ENCODE results near the gene SLC48A1.

SLC48A1 gene

GRCh38 chr12:47744005-47744651 lies 28.9 kb upstream of the SLC48A1 start:
- DNase-seq (ENCODE audit: low read depth in 2 of 2): peak in 1 of 2 donors; percentile 44

- no peak for DNase-seq (ENCODE audit: low read depth in 2 of 2)
Measured at GRCh38 chr12:47744778-47745436, 28.1 kb upstream of the SLC48A1 start.

DNA sequence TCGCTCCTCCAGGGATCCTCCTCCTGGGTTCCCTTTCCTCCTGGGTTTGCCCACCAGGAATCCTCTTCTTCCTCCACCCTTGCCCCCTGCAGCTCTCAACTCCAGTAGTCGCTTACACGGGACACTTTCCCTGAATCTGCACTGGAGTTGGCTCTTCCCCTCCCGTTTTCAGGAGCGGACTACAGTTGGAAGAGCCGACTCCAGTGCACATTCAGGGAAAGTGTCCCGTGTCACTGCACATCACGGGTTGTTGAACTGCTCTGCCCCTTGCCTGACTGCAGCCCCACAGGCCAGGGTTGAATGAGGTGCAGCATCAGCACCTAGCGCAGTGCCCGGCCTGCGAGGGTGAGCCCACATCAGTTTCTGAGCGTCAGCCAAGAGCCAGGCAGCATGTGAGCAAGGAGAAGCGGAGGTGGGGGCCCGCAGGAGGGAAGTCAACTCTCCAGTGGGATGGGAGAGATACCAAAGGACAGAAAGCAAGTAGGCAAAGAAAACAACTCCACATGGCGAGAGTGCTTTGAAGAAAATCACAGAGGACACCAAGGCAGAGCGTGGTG lies 27.5 kb upstream of the SLC48A1 start:
- DNase-seq (ENCODE audit: low read depth in 2 of 2): no peak

DNA sequence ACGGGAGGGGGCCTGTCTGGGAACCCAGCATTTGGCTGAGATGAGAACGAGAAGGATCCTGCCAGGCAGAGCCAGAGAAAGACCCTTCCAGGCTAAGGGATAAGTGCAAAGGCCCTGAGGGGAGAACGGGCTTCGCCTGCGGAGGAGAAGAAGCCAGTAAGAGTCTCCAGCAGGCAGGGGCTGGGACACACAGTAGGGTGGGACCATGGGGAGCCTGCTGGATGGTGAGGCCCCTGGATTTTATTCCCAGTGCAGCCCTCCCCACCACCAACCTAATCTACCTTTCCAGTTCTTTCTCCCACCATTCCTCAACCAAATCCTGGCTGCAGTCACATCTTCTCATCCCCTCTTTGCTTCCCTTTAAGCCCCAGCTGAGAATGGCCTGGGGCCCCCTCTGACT lies 27.0 kb upstream of the SLC48A1 start:
- no peak for DNase-seq (ENCODE audit: low read depth in 2 of 2)

DNA sequence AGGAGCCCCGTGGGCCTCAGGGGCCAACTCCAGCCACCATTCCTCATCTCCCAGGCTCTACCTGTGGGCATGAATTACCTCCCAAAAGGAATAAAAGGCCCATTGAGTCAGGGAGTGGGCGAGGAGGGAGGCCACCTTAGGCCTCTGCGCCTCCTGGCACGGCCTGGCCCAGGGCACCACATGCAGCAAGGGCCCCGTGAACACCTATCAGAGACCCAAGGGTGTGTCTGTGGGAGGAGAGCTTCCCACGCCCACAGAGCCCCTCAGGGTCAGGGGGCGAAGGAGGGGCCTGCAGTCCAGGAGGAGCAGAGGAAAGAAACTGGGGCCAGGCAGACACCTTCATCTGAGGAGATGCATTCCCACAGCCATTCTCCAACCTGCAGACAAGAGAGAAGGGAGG lies 26.5 kb upstream of the SLC48A1 start:
- DNase-seq (ENCODE audit: low read depth in 2 of 2): no peak

DNA sequence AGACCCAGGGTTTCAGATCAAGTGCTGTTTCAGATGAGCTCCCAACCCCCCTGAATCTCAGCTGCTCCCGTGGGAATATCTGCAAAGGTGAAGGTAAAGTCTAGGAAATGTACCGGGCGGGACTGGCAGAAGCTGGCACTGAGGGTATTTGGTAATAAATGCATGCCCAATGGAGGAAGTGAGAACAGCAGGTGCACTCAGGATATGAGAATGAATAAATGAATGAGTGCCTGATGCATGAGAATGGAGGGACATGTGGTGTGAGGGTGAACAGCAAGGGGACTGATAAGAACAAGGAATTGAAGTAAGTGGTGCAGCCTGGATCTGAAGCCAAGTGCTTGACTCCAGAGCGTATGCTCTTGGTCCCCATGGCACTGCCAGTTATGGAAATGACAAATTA lies 25.9 kb upstream of the SLC48A1 start:
- DNase-seq (ENCODE audit: low read depth in 2 of 2): no peak

GRCh38 chr12:47747596-47748506 lies 25.2 kb upstream of the SLC48A1 start:
- DNase-seq (ENCODE audit: low read depth in 2 of 2): no peak

GRCh38 chr12:47748507-47748828 lies 24.6 kb upstream of the SLC48A1 start:
- no peak for DNase-seq (ENCODE audit: low read depth in 2 of 2)

DNA sequence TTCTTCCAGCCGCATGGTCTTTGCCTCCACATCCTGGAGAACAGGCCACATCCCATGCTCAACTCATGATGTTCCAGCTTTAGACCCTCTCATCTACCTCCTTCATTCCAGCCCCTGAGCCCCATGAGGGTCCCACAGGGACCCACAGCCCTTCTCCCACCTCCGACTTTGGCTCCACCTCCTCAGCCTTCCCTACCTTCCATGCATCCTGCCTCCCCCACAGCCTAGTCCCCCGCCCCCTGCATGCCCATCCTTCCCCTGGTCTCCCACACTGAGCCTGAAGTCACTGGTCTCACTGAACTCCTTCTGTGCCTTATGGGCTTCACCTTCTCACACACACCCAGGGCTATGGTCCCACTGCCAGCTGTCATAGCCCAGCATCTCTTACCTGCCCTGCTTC lies 24.1 kb upstream of the SLC48A1 start:
- DNase-seq (ENCODE audit: low read depth in 2 of 2): no peak

DNA sequence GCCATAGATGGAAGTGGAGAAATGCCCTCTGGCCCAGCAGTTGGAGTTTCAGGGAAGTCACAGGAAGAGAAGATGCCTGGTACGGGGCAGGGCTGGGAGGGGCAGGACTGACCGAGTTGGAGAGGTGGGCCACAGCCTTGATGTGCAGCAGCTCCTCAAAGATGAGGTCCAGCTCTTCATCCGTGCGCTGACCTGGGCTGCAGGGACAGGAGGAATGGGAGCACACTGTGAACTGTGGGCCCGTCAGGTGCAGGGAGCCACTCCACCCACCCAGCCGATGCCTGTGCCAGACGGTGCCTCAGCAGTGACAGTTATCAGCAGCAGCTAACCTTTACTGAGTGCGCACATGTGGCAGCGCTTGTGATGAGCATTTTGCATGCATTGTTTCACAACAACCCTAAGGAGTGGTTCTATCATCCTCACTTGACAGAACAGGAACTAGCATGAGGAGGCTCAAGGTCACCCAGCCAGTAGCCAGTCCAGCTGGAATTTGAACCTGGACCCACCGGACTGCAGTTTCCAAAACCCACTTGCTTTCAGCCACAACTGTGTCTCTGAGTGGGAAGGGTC lies 22.7 kb upstream of the SLC48A1 start:
- no peak for DNase-seq (ENCODE audit: low read depth in 2 of 2)

DNA sequence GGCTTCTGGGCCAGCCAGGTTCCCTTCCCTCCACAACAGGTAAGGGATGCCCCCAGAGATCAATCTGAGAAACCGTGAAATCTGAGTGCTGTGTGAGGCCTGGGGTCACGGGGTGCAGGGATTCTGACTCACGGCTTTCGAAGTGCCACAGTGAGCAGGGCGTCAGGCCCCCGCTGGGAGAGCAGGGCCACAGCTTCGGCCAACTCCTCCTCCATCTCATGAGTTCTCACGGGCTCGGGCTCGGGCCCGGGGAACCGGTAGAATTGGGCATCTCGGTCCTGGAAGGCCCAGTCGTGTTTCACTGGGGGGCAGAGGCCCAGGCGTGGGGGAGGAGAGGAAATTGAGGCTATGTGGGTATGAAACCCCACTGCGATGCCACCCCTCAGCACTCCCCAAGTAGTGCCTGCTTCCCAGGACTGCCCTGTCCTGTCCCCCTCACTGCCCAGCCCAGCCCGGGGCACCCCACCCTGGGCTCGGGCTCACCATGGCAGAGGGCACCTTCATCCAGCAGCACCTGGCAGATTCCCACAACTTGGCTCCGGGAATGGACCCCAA lies 22.0 kb upstream of the SLC48A1 start:
- no peak for DNase-seq (ENCODE audit: low read depth in 2 of 2)

GRCh38 chr12:47751561-47751960 lies 21.5 kb upstream of the SLC48A1 start:
- no peak for DNase-seq (ENCODE audit: low read depth in 2 of 2)

GRCh38 chr12:47752121-47752520 lies 20.9 kb upstream of the SLC48A1 start:
- no peak for DNase-seq (ENCODE audit: low read depth in 2 of 2)

DNA sequence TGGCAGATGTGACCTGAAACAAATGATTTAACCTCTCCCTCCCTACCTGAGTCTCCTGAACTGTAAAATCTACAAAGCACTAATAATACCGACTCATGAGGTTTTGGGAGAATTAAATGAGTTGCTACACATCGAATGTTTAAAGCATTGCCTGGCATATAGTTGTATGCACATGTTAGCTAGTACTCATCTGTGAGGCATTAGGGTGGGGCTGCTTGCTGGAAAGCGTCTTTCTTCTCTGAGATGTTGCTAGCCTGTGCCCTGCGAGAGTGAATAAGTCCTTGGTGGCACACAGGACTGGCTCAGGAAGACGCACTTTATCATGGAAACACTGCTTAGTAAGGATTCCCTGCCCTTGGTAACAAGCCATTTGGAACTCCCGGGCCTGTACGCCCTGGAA lies 20.5 kb upstream of the SLC48A1 start:
- DNase-seq (ENCODE audit: low read depth in 2 of 2): no peak

GRCh38 chr12:47753021-47754001 lies 19.7 kb upstream of the SLC48A1 start:
- DNase-seq (ENCODE audit: low read depth in 2 of 2): no peak

GRCh38 chr12:47754126-47754525 lies 18.9 kb upstream of the SLC48A1 start:
- DNase-seq (ENCODE audit: low read depth in 2 of 2): no peak

GRCh38 chr12:47754881-47755280 lies 18.2 kb upstream of the SLC48A1 start:
- DNase-seq (ENCODE audit: low read depth in 2 of 2): no peak

- DNase-seq (ENCODE audit: low read depth in 2 of 2): no peak
Measured at GRCh38 chr12:47755655-47756562, 17.1 kb upstream of the SLC48A1 start.

DNA sequence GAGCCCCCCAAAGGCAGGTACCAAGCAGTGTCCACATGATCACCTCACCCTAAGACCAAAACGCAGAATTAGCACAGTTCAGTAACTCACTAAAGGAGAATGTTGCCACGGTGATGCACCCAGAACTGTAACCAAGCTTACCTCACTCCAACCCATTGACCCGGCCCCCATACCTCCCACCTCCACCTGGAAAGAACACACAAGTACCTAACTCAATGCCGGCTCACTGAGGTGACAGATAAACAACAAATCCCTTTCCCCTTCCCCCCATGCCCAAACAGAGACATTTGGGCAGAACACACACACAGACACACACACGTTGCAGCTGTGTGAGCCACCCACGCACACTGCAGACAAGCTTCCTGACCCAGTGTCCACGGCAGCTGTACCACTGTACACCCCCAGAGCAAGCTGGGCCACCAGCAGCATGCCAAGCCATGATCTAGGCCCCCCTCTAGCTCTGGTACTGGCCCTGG lies 15.6 kb upstream of the SLC48A1 start:
- DNase-seq (ENCODE audit: low read depth in 2 of 2): no peak
